PC-9 (cell line): ENCODE measurements around the gene RTKN2. TPM values are rescaled to one million over a fixed set of nuclear protein-coding genes. Genes with fewer than 3 reads are reported as not detected.

ENCODE experiments used
- BruUV-seq: library from RNA; stranded (reverse); fragments of 400-500 nt; replicated peaks from 2 replicates; lab custom pipeline; 2021; lab: Mats Ljungman, UMichigan
- CTCF ChIA-PET: fragments of 300-600 bp; sonication (Branson Sonifier 250); formaldehyde crosslinking; loops from one replicate; lab custom pipeline; 2022; ENCODE audit warnings: antibody characterized with exemption; lab: Charles Lee
- POLR2A ChIA-PET: fragments of 300-600 bp; sonication (Branson Sonifier 250); formaldehyde crosslinking; loops from one replicate; lab custom pipeline; 2022; ENCODE audit warnings: antibody characterized with exemption; ENCODE audit not compliant: unreplicated experiment; lab: Charles Lee
- DNase-seq, 2 experiments: peaks; one replicate each; pipeline versions ENCODE4 v3.0.0 to v3.0.0-alpha.2; 2015 to 2022; ENCODE audit warnings: mixed read lengths in 1 of 2
- H2AFZ ChIP-seq: fragments of 200-600 bp; sonication (generic); 2 replicates; pipeline ENCODE4 v1.8.1; 2017; ENCODE audit warnings: antibody characterized with exemption
- H3F3A ChIP-seq: fragments of 200-600 bp; sonication (generic); 2 replicates; pipeline ENCODE4 v1.8.1; 2017; ENCODE audit warnings: antibody characterized with exemption, mild to moderate bottlenecking, low read depth; ENCODE audit not compliant: insufficient read depth
- H3K27ac ChIP-seq: fragments of 200-600 bp; sonication (generic); 2 replicates; pipeline ENCODE4 v1.6.1; 2016; ENCODE audit warnings: mixed run types
- H3K27me3 ChIP-seq: fragments of 200-600 bp; sonication (generic); 2 replicates; pipeline ENCODE4 v1.6.1; 2016; ENCODE audit warnings: low read depth, mixed run types; ENCODE audit not compliant: insufficient read depth
- H3K36me3 ChIP-seq: fragments of 200-600 bp; sonication (generic); 2 replicates; pipeline ENCODE4 v1.6.1; 2016; ENCODE audit warnings: low read depth, mixed run types
- H3K4me1 ChIP-seq: fragments of 200-600 bp; sonication (generic); replicated peaks from 2 replicates; pipeline ENCODE4 v1.6.1; 2016; ENCODE audit warnings: mixed run types; ENCODE audit not compliant: insufficient read depth
- H3K4me2 ChIP-seq: fragments of 200-600 bp; sonication (generic); 2 replicates; pipeline ENCODE4 v1.6.1; 2017; ENCODE audit warnings: mixed run types
- H3K4me3 ChIP-seq: fragments of 200-600 bp; sonication (generic); 2 replicates; pipeline ENCODE4 v1.6.1; 2016; ENCODE audit warnings: mixed run types
- H3K79me2 ChIP-seq: fragments of 200-600 bp; sonication (generic); 2 replicates; pipeline ENCODE4 v1.6.1; 2017; ENCODE audit warnings: low read depth, mixed run types
- H3K9me2 ChIP-seq: fragments of 200-600 bp; sonication (generic); 2 replicates; pipeline ENCODE4 v1.8.1; 2017; ENCODE audit warnings: mild to moderate bottlenecking; ENCODE audit not compliant: insufficient read depth
- H3K9me3 ChIP-seq: fragments of 200-600 bp; sonication (generic); 2 replicates; pipeline ENCODE4 v1.8.1; 2016; ENCODE audit warnings: low read depth; ENCODE audit not compliant: insufficient read depth
- H4K20me1 ChIP-seq: fragments of 200-600 bp; sonication (generic); 2 replicates; pipeline ENCODE4 v1.8.1; 2017; ENCODE audit not compliant: insufficient read depth
- EZH2 ChIP-seq: fragments of 200-600 bp; sonication (generic); IDR thresholded peaks from 2 replicates; pipeline ENCODE4 v1.8.0; 2017; ENCODE audit warnings: antibody characterized with exemption, low read depth
- intact Hi-C: fragments of 100-400 bp; cut with micrococcal nuclease; formaldehyde crosslinking; loops from one replicate; pipeline ENCODE4 v1.10.0; 2022; ENCODE audit not compliant: unreplicated experiment
- total RNA-seq: library from RNA; stranded (reverse); gene quantifications from 2 replicates; pipeline ENCODE4 v1.2.3, GENCODE V29; 2021
- TF ChIP-seq, protein P1 (sequence below): fragments of 200-600 bp; sonication (generic); conservative IDR thresholded peaks from 2 replicates; pipeline ENCODE4 v1.6.1; 2017; ENCODE audit warnings: mixed run types, antibody characterized with exemption, mild to moderate bottlenecking, moderate library complexity

The RTKN2 gene
- total RNA-seq, 1 experiment from 2014 or later = 18.5 TPM

DNA sequence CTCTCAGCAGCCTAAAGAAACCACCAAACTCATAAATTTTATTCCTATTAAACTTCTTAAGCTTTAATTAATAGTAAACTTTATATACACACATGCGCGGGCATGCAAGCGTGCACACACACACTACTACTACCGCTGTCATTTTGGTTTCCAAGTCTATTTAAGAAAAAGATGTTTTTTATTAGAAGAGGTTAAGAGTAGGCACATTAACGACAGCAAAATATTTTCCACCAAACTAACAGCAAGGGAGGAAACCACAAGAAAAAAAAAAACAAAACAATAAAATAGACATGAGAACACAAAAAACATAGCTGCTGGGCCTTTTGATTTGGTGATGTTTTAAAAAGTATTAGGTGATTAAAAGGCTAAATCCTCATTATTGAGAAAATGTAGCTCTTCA is 28.6 kb downstream of the RTKN2 start:
- CTCF ChIA-PET = no interaction called here
- H2AFZ ChIP-seq = no peak overlapping the region
- no peaks in the 10 kb centered on the region for H3K36me3 ChIP-seq
- H4K20me1 ChIP-seq = no peaks in the 10 kb centered on the region
- DNase-seq = no peak
- H3K4me1 ChIP-seq = peaks cover 30% of the 10 kb centered on the region
- no peaks in the 10 kb centered on the region for H3K9me2 ChIP-seq
- no peaks in the 10 kb centered on the region for H3K79me2 ChIP-seq
- TF ChIP-seq, protein P1, sequence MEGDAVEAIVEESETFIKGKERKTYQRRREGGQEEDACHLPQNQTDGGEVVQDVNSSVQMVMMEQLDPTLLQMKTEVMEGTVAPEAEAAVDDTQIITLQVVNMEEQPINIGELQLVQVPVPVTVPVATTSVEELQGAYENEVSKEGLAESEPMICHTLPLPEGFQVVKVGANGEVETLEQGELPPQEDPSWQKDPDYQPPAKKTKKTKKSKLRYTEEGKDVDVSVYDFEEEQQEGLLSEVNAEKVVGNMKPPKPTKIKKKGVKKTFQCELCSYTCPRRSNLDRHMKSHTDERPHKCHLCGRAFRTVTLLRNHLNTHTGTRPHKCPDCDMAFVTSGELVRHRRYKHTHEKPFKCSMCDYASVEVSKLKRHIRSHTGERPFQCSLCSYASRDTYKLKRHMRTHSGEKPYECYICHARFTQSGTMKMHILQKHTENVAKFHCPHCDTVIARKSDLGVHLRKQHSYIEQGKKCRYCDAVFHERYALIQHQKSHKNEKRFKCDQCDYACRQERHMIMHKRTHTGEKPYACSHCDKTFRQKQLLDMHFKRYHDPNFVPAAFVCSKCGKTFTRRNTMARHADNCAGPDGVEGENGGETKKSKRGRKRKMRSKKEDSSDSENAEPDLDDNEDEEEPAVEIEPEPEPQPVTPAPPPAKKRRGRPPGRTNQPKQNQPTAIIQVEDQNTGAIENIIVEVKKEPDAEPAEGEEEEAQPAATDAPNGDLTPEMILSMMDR = no peak
- no peak for TF ChIP-seq EZH2
- no peak overlapping the region for H3K27ac ChIP-seq
- no TSS peak for BruUV-seq
- H3K9me3 ChIP-seq = no peaks in the 10 kb centered on the region
- no peak overlapping the region for H3K4me3 ChIP-seq
- POLR2A ChIA-PET = no interaction called here
- H3F3A ChIP-seq = peaks cover 18% of the 10 kb centered on the region; the same call in 1 of the 2 replicates
- H3K4me2 ChIP-seq = no peak overlapping the region
- intact Hi-C loops = loop anchor here (2.0 to 10.0 kb wide), 3 partner anchors 297 to 965 kb away; no protein-coding TSS in a partner anchor
- H3K27me3 ChIP-seq = no peaks in the 10 kb centered on the region

DNA sequence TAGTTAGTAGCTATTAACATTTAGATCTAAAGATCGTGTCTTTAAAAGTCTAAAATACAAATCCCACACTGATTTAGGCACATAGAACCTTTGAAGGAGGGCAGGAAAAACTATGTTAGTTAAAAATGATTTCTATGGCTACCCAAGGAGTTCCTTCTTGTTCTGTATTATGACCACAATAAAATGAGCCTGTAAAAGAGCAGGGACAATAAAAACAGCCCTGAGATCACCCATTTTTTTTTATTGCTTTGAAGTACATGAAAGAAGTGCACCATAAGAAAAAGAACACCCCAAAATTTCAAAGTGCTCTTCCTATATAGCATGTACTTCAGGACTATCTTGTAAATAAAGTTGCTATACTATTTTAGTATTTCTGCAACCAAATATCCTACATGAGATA is 29.8 kb downstream of the RTKN2 start:
- ChIA-PET CTCF (interaction anchor here (0.6 kb wide), 1 partner anchor 145 kb away, joined by 4 read pairs; no protein-coding TSS in a partner anchor), POLR2A (interaction anchor here (0.6 kb wide), 1 partner anchor 161 kb away, joined by 3 read pairs; no protein-coding TSS in a partner anchor)
- H3K9me2 ChIP-seq = no peaks in the 10 kb centered on the region
- H3K4me1 ChIP-seq = peaks cover 19% of the 10 kb centered on the region
- H4K20me1 ChIP-seq = no peaks in the 10 kb centered on the region
- TF ChIP-seq, protein P1 = no peak
- no peak for TF ChIP-seq EZH2
- H3K4me2 ChIP-seq = no peak overlapping the region
- H2AFZ ChIP-seq = no peak overlapping the region
- no peaks in the 10 kb centered on the region for H3K9me3 ChIP-seq
- intact Hi-C loops = no loop called here
- no peak overlapping the region for H3K4me3 ChIP-seq
- no TSS peak for BruUV-seq
- no peaks in the 10 kb centered on the region for H3K79me2 ChIP-seq
- H3K27me3 ChIP-seq = no peaks in the 10 kb centered on the region
- H3K27ac ChIP-seq = no peak overlapping the region
- no peak for DNase-seq
- peaks cover 15% of the 10 kb centered on the region; the same call in 1 of the 2 replicates for H3F3A ChIP-seq
- H3K36me3 ChIP-seq = no peaks in the 10 kb centered on the region

DNA sequence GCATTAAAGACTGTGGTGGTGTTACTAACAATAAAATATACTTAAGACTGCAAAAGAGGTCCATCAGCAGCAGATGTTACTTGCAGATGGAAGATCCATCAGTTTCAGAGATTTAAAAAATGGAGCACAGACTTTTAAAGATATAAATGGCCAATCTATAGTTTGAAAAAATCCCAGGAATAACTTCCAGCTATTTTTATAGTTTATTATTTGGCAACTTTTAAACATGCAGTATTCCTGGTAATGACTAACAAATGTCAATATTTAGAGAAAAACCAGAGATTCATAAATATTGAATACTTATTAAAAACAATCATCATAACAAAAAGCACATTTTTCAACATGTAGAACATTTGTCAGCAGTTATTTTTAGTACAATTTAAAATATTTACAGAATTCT is 30.7 kb downstream of the RTKN2 start:
- peaks cover 10% of the 10 kb centered on the region; the same call in 1 of the 2 replicates for H3K4me1 ChIP-seq
- no peaks in the 10 kb centered on the region for H3K9me3 ChIP-seq
- H3K36me3 ChIP-seq = no peaks in the 10 kb centered on the region
- BruUV-seq = no TSS peak
- H3K4me3 ChIP-seq = no peak overlapping the region
- intact Hi-C loops = no loop called here
- no peaks in the 10 kb centered on the region for H3K9me2 ChIP-seq
- ChIA-PET CTCF (no interaction called here), POLR2A (no interaction called here)
- H3K4me2 ChIP-seq = no peak overlapping the region
- TF ChIP-seq, protein P1 = no peak
- TF ChIP-seq EZH2 = no peak
- H4K20me1 ChIP-seq = no peaks in the 10 kb centered on the region
- peaks cover 6% of the 10 kb centered on the region; the same call in 1 of the 2 replicates for H3F3A ChIP-seq
- H3K27ac ChIP-seq = no peak overlapping the region
- no peaks in the 10 kb centered on the region for H3K79me2 ChIP-seq
- no peak for DNase-seq
- H3K27me3 ChIP-seq = no peaks in the 10 kb centered on the region
- no peak overlapping the region for H2AFZ ChIP-seq
